Adipose tissue (tissue), 3 donors: ENCODE data around the gene ISCA2. TPM values are rescaled to one million over a fixed set of nuclear protein-coding genes. Genes with fewer than 3 reads are reported as not detected.

Experiments used
- H3K27ac ChIP-seq: one replicate; pipeline ENCODE4 v1.5.1; 2013; ENCODE audit warnings: low read depth, low read length
- WGBS, 3 donors: extraction: QIAGEN DNeasy Blood & Tissue Kit; methylation state at CpG; one replicate each; pipeline ENCODE4 v1.1.7; 2013; 5-methylcytosine and 5-hydroxymethylcytosine counted together
- polyA plus RNA-seq, 3 donors: library from polyadenylated mRNA; stranded (reverse); fragments of 200-250 nt; gene quantifications; one replicate each; pipeline ENCODE4 v1.2.3, GENCODE V29; 2013
- donor health status: healthy with polysubstance abuse.
- donor health status: Bipolar disorder and iron deficiency.
- donor health status: healthy.

The ISCA2 gene
- polyA plus RNA-seq, 3 donors, result 13.0 to 18.5 (median 13.0) TPM

DNA sequence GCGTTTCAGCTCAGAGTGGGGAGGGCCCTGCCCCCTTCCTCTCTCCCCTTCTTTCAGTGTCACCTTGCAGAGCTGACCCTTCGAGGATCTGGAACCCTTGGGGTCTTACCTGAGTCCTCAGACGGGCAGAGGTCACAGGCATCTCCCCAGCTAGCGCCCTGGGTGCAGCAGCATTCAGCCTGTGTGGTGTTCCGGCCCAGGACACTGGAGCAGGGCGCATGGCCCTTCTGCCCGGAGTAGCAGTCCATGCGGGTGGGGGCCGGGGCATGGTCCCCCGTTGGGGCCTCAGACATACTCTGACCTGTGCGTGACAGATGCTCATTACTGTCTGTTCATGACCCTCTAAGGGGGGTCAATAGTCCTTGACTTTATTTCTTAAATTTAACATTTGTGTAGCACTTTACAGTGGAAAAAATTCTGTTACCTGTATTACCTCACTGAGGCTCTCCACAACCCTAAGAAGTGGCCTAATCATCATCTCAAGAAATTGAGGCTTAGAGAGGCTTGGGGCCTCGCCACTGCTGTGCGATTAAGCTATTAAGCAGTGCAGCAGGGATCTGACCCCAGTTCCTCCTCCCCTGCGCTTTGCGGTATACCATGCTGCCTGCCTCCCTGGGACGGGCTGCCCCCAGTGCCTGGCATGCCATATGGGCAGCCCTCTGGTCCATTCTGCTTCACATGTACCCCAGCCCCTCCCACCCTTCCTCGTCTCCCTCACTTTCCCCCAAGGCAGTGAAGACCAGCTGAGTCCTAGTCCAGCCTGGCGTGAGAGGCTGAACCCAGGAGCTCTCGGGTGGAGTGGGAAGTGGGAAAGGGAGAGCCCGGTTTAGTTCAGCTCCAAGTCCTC, 11.5 kb downstream of the ISCA2 start:
- 92 to 94% (median 93%) methylated on average over 20 of the region's 20 CpGs for WGBS, 3 donors
- H3K27ac ChIP-seq, result no peak overlapping the region

DNA sequence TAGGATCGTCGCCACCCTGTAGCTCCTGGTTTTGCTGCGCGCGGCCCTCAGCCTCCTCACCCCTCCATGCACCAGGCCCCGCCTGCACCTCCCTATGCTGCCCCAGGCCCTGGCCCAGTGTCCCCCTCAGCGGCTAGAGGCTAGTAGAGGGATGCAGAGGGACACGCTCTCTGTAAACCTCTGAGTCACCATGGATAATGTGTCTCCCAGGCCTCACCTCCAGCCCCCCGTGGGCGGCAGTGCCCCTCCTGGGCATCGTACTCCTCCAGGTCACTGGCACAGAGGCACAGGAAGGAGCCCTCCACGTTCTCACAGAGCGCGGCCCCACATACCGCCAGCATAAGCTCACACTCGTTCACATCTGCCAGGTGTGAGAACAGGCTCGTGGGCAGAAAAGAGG, 12.3 kb downstream of the ISCA2 start:
- no peak overlapping the region for H3K27ac ChIP-seq
- 81 to 84% (median 83%) methylated on average over 17 of the region's 17 CpGs for WGBS, 3 donors

DNA sequence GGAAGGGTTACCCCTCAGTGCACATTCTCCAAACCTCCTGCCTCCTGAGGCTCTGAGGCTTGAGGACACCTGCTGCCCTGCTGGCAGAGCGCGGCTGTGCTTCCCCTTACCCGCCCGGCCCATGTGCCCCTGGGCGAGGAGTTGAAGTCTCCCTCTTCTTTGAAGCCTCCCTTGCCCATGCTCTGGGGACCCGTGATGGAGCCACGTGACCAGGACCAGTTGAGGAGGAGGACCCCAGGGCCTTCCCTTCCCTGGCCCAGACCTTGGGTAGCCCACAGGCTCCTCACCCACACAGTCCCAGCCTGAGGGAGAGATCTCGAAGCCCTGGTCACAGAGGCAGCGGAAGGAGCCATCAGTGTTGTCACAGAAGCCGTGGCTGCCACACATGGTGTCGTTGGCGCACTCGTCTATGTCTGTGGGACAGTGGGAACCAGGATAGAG, 12.9 kb downstream of the ISCA2 start:
- 85 to 94% (median 86%) methylated on average over 13 of the region's 13 CpGs for WGBS, 3 donors

DNA sequence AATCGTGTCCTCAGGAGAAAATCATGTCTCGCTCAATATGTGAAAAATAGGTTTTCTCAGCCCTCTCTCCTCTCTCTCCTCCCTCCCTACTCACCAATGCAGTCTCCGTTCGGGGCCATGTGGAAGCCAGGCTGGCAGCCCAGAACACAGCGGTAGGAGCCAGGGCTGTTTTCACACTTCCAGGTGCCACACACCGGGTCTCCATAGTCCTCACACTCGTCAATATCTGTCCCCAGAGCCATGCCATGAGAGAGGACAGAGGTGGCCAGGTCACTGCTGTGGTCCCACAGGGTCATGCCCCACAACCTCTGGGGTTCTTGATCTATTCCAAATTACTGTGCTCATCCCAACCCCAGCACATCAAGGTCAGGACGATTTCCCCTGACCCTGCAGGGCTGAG, 13.5 kb downstream of the ISCA2 start:
- WGBS, 3 donors, result 65 to 83% (median 76%) methylated on average over 8 of the region's 8 CpGs
- H3K27ac ChIP-seq, result no peak overlapping the region

More for the DNA sequence above, 12.9 kb downstream of the ISCA2 start:
- H3K27ac ChIP-seq, result no peak overlapping the region

DNA sequence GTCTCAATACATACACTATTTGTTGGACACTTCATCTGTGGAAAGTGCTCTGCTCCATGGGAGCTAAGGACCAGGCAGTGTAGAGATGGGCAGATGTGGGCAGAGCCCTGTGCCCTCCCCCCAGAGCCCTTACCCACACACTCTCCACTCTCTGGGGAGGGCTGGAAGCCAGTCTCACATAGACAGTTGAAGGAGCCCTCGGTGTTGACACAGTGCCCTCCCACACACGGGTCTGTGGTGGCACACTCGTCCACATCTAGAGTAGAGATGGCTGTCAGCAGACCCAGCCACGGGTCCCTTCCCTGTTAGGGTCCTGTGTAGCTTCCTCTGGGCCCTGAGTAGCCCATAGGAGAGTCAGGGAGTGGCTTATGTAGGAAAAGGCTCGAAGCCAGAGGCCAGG, 14.3 kb downstream of the ISCA2 start:
- WGBS, 3 donors, result 62 to 69% (median 66%) methylated on average over 5 of the region's 5 CpGs
- no peak overlapping the region for H3K27ac ChIP-seq

DNA sequence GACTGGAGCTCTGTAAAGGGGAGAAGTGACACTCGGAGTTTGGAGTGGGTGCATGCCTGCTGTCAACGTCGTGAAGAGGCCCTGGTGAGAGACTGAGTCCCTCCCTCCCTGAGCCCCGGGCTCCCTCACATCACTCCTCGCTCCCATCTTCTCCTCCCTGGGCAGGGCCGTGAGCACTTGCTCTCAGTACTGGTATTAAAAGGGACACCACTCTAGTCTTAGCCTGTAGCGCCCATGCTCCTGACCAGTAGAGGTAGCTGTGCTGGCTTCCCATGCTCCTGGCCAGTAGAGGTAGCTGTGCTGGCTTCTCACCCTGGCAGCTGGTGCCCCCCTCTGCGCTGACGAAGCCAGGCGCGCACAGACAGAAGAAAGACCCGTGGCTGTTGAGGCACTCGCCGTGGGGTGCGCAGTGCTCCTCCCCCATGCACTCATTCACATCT, 14.7 kb downstream of the ISCA2 start:
- H3K27ac ChIP-seq, result no peak overlapping the region
- WGBS, 3 donors, result 58 to 71% (median 61%) methylated on average over 15 of the region's 15 CpGs

DNA sequence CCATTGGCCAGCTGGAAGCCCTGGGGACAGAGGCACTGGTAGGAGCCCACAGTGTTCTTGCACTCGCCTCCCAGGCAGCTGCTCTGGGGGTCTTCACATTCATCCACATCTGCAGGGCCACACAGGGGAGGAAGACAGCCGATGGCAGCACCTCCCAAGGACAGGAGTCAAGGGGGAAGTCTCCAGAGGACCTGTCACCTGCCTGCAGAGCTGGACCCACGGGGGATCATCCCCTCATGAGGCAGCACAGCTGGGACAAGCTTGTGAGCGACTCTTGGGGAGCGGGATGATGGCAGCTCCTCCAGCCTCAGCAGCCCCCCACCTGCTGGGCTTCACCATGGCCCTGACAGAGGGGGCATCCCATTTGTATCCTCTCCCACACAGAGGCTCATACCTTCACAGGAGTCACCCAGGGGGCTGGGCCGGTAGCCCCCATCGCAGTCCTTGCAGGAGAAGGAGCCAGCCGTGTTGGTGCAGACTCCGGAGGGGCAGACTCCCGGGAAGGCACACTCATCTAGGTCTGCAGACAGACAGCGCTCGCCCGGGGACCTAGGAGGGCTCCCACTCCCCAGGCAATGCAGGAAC, 15.4 kb downstream of the ISCA2 start:
- WGBS, 3 donors, result 86 to 88% (median 87%) methylated on average over 13 of the region's 13 CpGs
- H3K27ac ChIP-seq, result no peak overlapping the region

DNA sequence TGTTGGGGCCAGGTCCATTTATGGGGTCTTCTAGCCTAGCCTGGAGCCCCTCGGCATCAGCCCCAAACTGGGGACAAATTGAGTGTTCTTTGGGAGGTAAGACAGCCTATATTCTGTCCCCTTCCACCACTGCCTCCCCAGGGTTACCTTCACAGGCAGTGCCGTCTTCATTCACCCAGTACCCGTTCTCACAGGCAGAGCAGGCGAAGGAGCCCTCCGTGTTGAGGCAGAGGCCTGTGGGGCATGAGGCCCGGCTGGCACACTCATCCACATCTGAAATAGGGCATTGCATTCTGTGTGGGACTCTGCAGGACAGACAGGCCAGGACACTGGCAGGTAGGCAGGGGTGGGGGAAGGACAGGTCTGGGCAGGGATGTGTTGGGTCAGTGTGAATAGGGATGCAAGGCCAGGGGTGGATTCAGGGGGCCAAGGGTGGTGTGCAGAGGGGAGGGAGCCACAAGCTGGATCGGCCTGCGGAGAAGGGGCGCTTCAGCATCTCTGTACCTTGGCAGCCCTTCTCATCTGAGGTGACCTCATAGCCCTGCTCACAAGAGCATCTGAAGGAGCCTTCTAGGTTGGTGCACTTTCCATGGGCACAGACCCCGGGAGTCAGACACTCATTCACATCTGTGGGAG, 16.1 kb downstream of the ISCA2 start:
- H3K27ac ChIP-seq, result no peak overlapping the region
- WGBS, 3 donors, result 90 to 94% (median 93%) methylated on average over 10 of the region's 10 CpGs

DNA sequence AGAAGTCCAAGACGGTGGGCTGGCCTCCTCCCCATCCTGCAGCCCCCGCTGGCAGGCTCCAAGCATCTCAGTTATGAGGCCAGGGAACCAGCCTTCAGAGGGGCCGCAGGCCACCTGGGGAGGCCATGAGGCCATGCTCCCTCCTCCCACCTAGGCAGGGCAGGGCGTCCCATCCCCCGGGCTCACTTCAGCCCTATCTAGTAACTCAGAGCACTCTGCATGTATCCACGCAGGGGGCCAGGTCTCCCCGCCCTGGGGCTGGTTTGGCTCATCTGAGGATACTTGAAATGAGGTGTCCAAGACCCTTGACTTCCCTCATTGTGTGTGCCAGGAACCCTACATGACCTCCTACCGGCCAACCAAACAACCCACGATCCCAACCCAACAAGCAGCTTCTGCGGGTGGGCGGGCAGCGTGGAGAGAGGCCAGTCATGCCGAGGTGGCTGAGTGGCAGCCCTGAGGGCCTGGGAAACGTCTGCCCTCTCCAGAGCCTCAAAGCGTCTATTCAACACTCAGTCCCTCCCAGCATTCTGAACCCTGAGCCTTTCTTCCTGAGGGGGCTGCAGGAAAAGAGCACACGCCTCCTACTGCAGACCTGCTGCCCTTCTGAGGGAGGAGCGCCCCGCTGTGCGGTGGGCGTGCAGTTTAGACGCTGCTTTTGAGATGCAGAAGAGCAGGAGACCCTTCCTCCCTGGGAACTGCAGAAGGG, 16.8 kb downstream of the ISCA2 start:
- H3K27ac ChIP-seq, result no peak overlapping the region
- WGBS, 3 donors, result 69 to 79% (median 72%) methylated on average over 21 of the region's 21 CpGs

DNA sequence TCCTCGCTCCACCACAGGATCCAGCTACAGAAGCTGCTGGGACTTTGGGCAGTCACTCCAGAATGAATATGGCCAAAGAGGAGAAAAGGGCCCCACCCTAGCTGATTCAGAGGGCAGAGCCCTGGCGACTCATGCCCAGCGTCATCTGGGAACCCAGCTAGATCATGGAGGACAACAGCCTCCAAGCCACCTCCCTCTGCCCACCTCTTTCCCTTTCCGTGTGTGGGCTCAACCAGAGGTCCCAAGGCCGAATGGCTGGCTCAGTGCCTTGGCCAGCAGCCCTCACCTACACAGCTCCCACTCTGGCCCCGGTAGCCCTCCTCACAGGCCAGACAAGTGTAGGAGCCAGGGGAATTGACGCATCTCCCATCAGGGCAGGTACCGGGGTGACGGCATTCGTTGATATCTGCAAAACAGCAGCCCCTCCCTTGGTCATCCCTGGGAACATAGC, 17.4 kb downstream of the ISCA2 start:
- 74 to 78% (median 75%) methylated on average over 10 of the region's 10 CpGs for WGBS, 3 donors
- H3K27ac ChIP-seq, result no peak overlapping the region

DNA sequence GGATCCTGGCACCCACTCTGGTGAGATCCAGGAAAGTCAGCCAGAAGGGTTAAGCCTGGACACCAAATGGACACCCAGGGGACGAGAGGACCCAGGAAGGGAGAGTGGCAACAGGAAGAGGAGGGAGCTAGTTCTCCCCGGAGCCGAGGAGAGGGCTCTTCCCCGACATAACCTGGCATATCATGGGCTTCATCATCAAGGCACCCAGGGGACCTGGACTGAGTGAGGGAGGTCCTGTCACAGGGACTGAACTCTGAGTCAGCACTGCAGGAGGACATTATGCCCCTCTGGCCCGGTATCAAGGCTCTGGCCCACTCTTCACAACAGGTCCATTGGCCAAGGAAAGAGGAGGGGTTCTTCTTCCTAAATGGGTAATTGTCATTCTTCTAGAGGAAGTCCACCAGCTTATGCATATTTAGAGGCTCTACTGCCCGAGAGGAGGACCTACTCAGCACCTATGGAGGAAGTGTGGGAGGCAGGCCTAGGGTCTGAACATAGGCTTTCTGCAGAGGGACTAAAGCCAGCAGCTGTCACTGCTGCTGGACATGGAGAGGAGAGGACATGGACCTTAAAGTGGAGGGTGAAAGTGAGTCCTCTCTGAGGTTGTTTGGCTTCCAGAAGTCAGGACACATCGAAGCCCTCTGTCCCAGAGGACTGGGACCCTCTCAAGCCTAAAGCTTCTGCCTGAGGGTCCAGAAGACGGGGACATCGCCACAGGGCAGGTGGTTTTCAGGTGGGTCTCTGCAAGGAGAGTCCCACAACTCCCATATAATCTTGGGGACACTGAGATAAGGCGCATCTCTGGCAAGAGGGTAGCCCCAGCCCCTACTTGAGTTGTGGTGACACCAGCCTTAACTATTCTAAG, 18.6 kb downstream of the ISCA2 start:
- no peak overlapping the region for H3K27ac ChIP-seq
- WGBS, 3 donors, result 75 to 87% (median 81%) methylated on average over 10 of the region's 10 CpGs

DNA sequence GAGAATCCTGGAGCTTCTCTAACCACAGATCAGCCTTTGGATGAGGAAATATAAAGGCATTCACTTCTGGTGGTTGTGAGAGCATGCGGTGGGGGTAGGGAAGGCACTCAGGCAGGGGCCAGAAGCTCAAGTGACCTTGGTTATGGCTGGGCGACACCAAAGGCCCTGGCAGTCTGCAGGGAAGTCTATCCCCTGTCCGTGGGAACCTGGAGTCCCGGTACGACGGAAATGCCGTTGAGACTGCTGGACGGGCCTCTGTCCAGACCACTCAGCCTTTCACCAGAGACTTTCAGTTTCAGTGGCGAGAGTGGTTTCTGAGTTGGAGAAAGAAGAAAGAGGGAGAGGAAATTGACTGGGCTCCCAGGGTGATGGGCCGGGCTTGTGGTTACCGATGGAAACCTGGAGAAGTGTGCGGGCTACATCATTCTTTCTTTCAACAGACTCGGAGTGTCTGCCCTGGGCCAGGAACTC, 20.9 kb downstream of the ISCA2 start:
- WGBS, 3 donors, result 25 to 77% (median 26%) methylated on average over 13 of the region's 13 CpGs
- H3K27ac ChIP-seq, result no peak overlapping the region

DNA sequence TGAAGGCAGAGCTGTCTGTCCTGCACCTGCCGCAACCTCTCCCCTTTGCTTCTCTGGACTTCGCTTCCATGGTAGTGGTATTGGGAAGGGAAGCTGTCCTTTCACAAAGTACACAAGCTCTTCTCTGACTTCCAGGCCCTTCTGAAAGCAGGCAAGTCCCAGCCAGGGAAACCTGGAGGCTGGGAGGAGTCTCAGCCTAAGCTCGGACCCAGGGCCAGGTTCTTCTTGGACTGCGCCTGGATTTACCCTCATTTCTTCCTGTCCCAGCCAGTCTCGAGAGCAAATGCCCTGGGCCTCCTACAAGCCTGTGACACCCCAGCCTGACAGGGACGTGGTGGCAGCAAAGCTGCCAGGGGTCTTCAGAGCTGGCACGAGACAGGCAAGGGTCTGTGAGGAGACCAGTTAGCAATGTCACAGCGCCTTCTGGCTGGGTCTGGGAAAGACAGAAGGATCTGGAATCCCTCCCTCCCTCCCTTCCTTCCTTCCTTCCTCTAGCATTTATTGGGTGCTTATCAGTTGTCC, 22.4 kb downstream of the ISCA2 start:
- H3K27ac ChIP-seq, result no peak overlapping the region
- WGBS, 3 donors, result 90 to 91% (median 91%) methylated on average over 8 of the region's 8 CpGs

DNA sequence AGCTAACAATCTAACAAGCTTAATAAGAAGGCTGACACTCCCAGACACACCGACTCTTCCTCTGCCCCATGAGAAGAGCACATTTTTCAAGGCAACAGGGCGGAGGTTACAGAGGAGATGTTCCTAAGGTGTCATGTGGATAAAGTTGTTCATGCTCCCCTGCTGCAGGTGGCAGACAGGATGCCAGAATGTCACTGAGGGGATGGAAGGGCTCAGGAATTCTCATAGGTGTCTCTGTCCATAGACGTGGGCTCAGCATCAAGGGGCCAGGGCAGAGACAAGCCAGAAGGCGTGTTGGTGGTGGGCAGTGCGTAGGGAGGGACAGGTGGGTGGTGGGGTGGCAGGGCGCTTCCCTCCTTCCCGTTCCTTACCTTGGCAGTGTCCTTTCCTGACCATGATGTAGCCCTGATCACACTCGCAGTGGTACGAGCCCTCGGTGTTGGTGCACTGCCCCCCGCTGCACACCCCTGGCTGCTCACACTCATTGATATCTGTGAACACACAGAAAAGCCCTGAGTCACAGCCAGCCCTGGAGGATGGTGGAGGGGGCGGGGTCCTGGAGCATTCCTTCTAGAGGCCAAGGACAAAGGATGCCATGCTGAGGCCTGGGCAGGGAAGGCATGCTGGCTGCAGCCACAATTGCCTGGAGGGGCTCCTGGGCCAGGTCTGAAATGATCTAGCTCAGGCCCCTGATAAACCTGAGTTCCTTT, 23.0 kb downstream of the ISCA2 start:
- H3K27ac ChIP-seq, result no peak overlapping the region
- 89 to 93% (median 90%) methylated on average over 12 of the region's 12 CpGs for WGBS, 3 donors

DNA sequence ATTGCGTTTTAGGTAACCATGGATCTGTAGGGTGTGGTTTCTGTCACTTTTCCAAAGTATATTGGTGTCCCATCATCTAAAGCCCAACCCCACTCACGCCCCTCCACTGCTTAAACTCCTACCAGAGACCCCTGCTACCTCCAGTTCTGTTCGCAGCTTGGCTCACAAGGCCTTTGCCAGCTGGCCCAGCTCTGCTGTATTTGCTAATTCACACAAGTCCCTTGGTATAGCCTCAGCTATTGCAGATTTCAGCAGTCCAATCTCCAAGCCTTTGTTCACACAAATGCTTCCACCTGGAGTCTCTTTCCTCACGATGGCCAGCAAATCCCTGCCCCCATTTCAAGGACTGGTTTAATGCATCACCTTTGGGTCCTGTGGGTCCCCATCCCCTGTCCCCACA, 24.2 kb downstream of the ISCA2 start:
- 73 to 84% (median 80%) methylated on average over 4 of the region's 4 CpGs for WGBS, 3 donors
- H3K27ac ChIP-seq, result no peak overlapping the region

DNA sequence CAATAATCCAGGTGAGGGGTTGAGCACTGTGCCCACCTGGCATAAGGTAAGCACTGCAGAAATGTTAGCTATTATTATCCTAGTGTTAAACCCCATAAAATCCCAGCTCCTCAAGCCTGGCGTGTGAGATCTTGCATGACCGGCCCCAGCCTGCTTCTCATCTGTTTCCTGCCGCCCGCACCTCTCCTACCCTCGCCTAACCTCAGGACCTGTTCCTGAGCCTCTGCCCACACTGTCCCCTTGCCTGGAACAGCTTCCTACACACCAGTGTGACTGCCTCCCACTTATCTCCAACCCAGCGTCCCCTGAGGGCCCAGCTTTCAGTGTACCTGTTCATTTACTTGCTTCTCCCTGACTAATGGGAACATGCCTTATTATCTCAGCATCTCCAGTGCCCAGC, 24.7 kb downstream of the ISCA2 start:
- WGBS, 3 donors, result 69 to 87% (median 80%) methylated on average over 6 of the region's 6 CpGs
- no peak overlapping the region for H3K27ac ChIP-seq
